SK-N-MC (cell line): ENCODE data around the gene DDX5.
"Not testable (repeated sequence)": the region's sequence is repeated elsewhere in the genome, so short reads cannot be mapped to it uniquely, and the experiment has no call there.

Source experiments
- EZH2 ChIP-seq: fragments of 200-600 bp; sonication (generic); IDR thresholded peaks from one replicate; pipeline ENCODE4 v1.6.1; 2017; ENCODE audit warnings: antibody characterized with exemption
- FOXP2 ChIP-seq: optimal IDR thresholded peaks from 2 replicates; pipeline ENCODE3; 2011; ENCODE audit warnings: mild to moderate bottlenecking, moderate library complexity; ENCODE audit not compliant: insufficient read depth; ENCODE audit errors: extremely low read length, control extremely low read depth
- POLR2AphosphoS5 ChIP-seq: IDR thresholded peaks from 2 replicates; pipeline ENCODE4 v1.6.1; 2012; ENCODE audit warnings: mild to moderate bottlenecking, low read depth, low read length, borderline replicate concordance

- not testable (repeated sequence) for TF ChIP-seq EZH2, POLR2AphosphoS5, FOXP2
These were observed 46.3 kb downstream of the DDX5 start for GRCh38 chr17:64459818-64460217.
